Measurements from ENCODE around the gene DYNC1I1. TPM values are rescaled to one million over a fixed set of nuclear protein-coding genes. Genes with fewer than 3 reads are reported as not detected.

The DYNC1I1 gene
- total and polyA plus RNA-seq, 2 donors (not counting 3 experiments of a cell fraction or from before 2014, with no cell fraction given): 1.8 to 3.6 TPM

- Histone ChIP-seq H2AFZ (ENCODE audit: low read depth, low read length) (no peak overlapping the region), H3K9ac (replicated peaks; ENCODE audit: extremely low read depth, insufficient read depth, low read length) (no peak overlapping the region), H3K27ac (ENCODE audit: insufficient read depth, low read depth, low read length) (no peak overlapping the region), H3K9me3 (replicated peaks; ENCODE audit: control insufficient read depth, insufficient read depth, low read length) (no peaks in the 10 kb centered on the region), H3K27me3 (ENCODE audit: control insufficient read depth in 2 of 2, insufficient read depth in 2 of 2, low read length in 2 of 2) (no peaks in the 10 kb centered on the region), H3K4me1 (ENCODE audit: control insufficient read depth, extremely low read depth, insufficient read depth, low read length) (no peaks in the 10 kb centered on the region), H3K4me3 (replicated peaks in 1 of 3; ENCODE audit: insufficient read depth in 1 of 3, low read depth in 1 of 3, low read length in 3 of 3) (no peak overlapping the region), H4K20me1 (replicated peaks; ENCODE audit: control insufficient read depth, extremely low read depth, insufficient read depth, low read length) (no peaks in the 10 kb centered on the region), H3K4me2 (ENCODE audit: insufficient read depth, low read length) (no peak overlapping the region), H3K36me3 (ENCODE audit: control insufficient read depth in 2 of 2, extremely low read depth in 1 of 2, insufficient read depth in 2 of 2, low read length in 2 of 2) (no peaks in the 10 kb centered on the region), H3K9me1 (replicated peaks; ENCODE audit: control insufficient read depth, extremely low read depth, insufficient read depth, low read length) (no peaks in the 10 kb centered on the region), H3K79me2 (ENCODE audit: control insufficient read depth, insufficient read depth, low read length) (no peaks in the 10 kb centered on the region)
- dilution Hi-C loops (cut with MboI; ENCODE audit: extremely low pct_ligation_motif_present, low sequenced_read_pairs) (no loop called here), intact Hi-C loops (cut with micrococcal nuclease) (no loop called here)
- TF ChIP-seq POLR2A (IDR thresholded peaks at IDR 0.05; ENCODE audit: low read depth, low read length) (no peak), MAX (IDR thresholded peaks at IDR 0.05; ENCODE audit: insufficient read depth, insufficient read length) (no peak), POLR2AphosphoS5 (IDR thresholded peaks at IDR 0.05; ENCODE audit: insufficient read depth, low read depth, low read length) (no peak), GATA2 (IDR thresholded peaks at IDR 0.05; ENCODE audit: insufficient read depth, insufficient read length, low read depth, low read length) (no peak), CTCF (IDR thresholded peaks at IDR 0.05; ENCODE audit: extremely low read depth in 1 of 2, insufficient read depth in 1 of 2, low read depth in 1 of 2, low read length in 2 of 2) (no peak), EZH2 (IDR thresholded peaks at IDR 0.05; ENCODE audit: borderline replicate concordance, low read depth, low read length, severe bottlenecking) (no peak), MYC (IDR thresholded peaks at IDR 0.05; ENCODE audit: low read depth, low read length) (no peak), JUN (IDR thresholded peaks at IDR 0.05; ENCODE audit: borderline replicate concordance, insufficient read depth, insufficient read length, low read depth) (no peak), FOS (IDR thresholded peaks at IDR 0.05; ENCODE audit: borderline replicate concordance, insufficient read depth, low read length) (no peak)
- CTCF ChIA-PET: interaction anchor here (0.7 to 1.7 kb wide), 5 partner anchors 14 to 89 kb away, joined by 3 to 11 read pairs (median 4); no protein-coding TSS in a partner anchor
- DNase-seq (ENCODE audit: low read depth, low spot score) (no peak), FAIRE-seq (no peak)
- no TSS peak for BruUV-seq (replicated peaks)
- POLR2A ChIA-PET: no interaction called here
Measured at GRCh38 chr7:95811846-95812445, 39.6 kb downstream of the DYNC1I1 start.
